Measurements from ENCODE around the gene KCNK4.

KCNK4 gene

GRCh38 chr11:64269540-64270220, 21.4 kb upstream of the KCNK4 start:
- DNase-seq, result peak; percentile 100

GRCh38 chr11:64275031-64275800, 15.9 kb upstream of the KCNK4 start:
- no peak for DNase-seq

- DNase-seq, result no peak
Measured at GRCh38 chr11:64275841-64276240, 15.3 kb upstream of the KCNK4 start.

- DNase-seq, result no peak
Measured at GRCh38 chr11:64276653-64277431, 14.3 kb upstream of the KCNK4 start.

GRCh38 chr11:64278576-64279190, 12.4 kb upstream of the KCNK4 start:
- DNase-seq, result no peak

GRCh38 chr11:64281957-64282770, 8.9 kb upstream of the KCNK4 start:
- no peak for DNase-seq

- DNase-seq, result no peak
Measured at GRCh38 chr11:64283092-64283491, 8.0 kb upstream of the KCNK4 start.

- peak; percentile 96 for DNase-seq
Measured at GRCh38 chr11:64284048-64284961, 6.8 kb upstream of the KCNK4 start, which contains the start of gene BAD. TSS of gene BAD (minus strand) at chr11:64284665. CDS start at chr11:64284368, 297 bp downstream.

GRCh38 chr11:64284962-64285884, 5.9 kb upstream of the KCNK4 start, which contains the start of gene GPR137:
TSS of gene GPR137 (plus strand) at chr11:64285848. CDS start at chr11:64286525, 677 bp downstream.
- DNase-seq, result peak; percentile 87

GRCh38 chr11:64285885-64286800, 5.0 kb upstream of the KCNK4 start:
- peak; percentile 75 for DNase-seq

GRCh38 chr11:64286801-64287159, 4.3 kb upstream of the KCNK4 start:
- no peak for DNase-seq

GRCh38 chr11:64287676-64288352, 3.3 kb upstream of the KCNK4 start:
- DNase-seq, result no peak

- DNase-seq, result no peak
Measured at GRCh38 chr11:64288353-64288750, 2.8 kb upstream of the KCNK4 start.

GRCh38 chr11:64289002-64289564, 2.0 kb upstream of the KCNK4 start:
- DNase-seq, result no peak

- DNase-seq, result no peak
Measured at GRCh38 chr11:64290352-64291261, 495 bp upstream of the KCNK4 start.

- no peak for DNase-seq
Measured at GRCh38 chr11:64291752-64292459, 804 bp downstream of the KCNK4 start.
